Neural cell (in vitro differentiated cells): Measurements from ENCODE around the gene ZNF497. TPM values are rescaled to one million over a fixed set of nuclear protein-coding genes. Genes with fewer than 3 reads are reported as not detected.

Source experiments
- H2AFZ ChIP-seq: fragments of 200-600, 300-800 bp; sonication (generic), shearing (Covaris generic); 2 replicates; pipeline ENCODE4 v1.6.0; 2014; ENCODE audit warnings: low read depth, mild to moderate bottlenecking, antibody characterized with exemption, low read length, moderate library complexity
- H3F3A ChIP-seq: fragments of 200-600 bp; shearing (Covaris generic); 2 replicates; pipeline ENCODE4 v1.6.1; 2016; ENCODE audit warnings: mild to moderate bottlenecking, moderate library complexity, mixed read lengths, antibody characterized with exemption, low read length; ENCODE audit not compliant: insufficient read depth, poor library complexity, severe bottlenecking
- H3K27ac ChIP-seq: fragments of 200-600, 300-800 bp; sonication (generic), shearing (Covaris generic); 2 replicates; pipeline ENCODE4 v1.5.1; 2014; ENCODE audit warnings: mild to moderate bottlenecking, low read length, moderate library complexity
- H3K27me3 ChIP-seq: fragments of 300-800, 200-600 bp; sonication (generic), shearing (Covaris generic); 2 replicates; pipeline ENCODE4 v1.6.0; 2014; ENCODE audit warnings: mild to moderate bottlenecking, low read depth, low read length, moderate library complexity; ENCODE audit not compliant: insufficient read depth
- H3K36me3 ChIP-seq: fragments of 300-800, 200-600 bp; sonication (generic), shearing (Covaris generic); 2 replicates; pipeline ENCODE4 v1.5.1; 2014; ENCODE audit warnings: mild to moderate bottlenecking, antibody characterized with exemption, low read length, moderate library complexity; ENCODE audit not compliant: insufficient read depth
- H3K4me2 ChIP-seq: fragments of 300-800, 200-600 bp; sonication (generic), shearing (Covaris generic); 2 replicates; pipeline ENCODE4 v1.6.0; 2014; ENCODE audit warnings: mild to moderate bottlenecking, low read length
- H3K4me3 ChIP-seq: fragments of 300-800, 200-600 bp; sonication (generic), shearing (Covaris generic); 2 replicates; pipeline ENCODE4 v1.5.1; 2014; ENCODE audit warnings: mild to moderate bottlenecking, low read length, moderate library complexity
- H3K79me2 ChIP-seq: fragments of 200-600 bp; shearing (Covaris generic); replicated peaks from 2 replicates; pipeline ENCODE4 v1.6.0; 2014; ENCODE audit warnings: mild to moderate bottlenecking, low read length, moderate library complexity; ENCODE audit not compliant: insufficient read depth
- H3K9ac ChIP-seq: fragments of 300-800, 200-600 bp; sonication (generic), shearing (Covaris generic); 2 replicates; pipeline ENCODE4 v1.6.1; 2016; ENCODE audit warnings: mild to moderate bottlenecking, low read length, mixed read lengths
- H3K9me2 ChIP-seq: fragments of 200-600 bp; shearing (Covaris generic); 2 replicates; pipeline ENCODE4 v1.6.1; 2016; ENCODE audit warnings: mild to moderate bottlenecking, low read length, mixed read lengths; ENCODE audit not compliant: insufficient read depth
- H3K9me3 ChIP-seq: fragments of 200-600, 300-800 bp; sonication (generic), shearing (Covaris generic); 2 replicates; pipeline ENCODE4 v1.6.1; 2016; ENCODE audit warnings: mild to moderate bottlenecking, mixed run types, low read length, moderate library complexity, mixed read lengths
- H4K20me1 ChIP-seq: fragments of 200-600 bp; shearing (Covaris generic); 2 replicates; pipeline ENCODE4 v1.6.1; 2016; ENCODE audit warnings: mild to moderate bottlenecking, mixed run types; ENCODE audit not compliant: insufficient read depth
- CTCF ChIP-seq: fragments of 450-650 bp; IDR thresholded peaks from 2 replicates; pipeline ENCODE4 v1.5.1; 2014; ENCODE audit warnings: antibody characterized with exemption, mild to moderate bottlenecking, moderate library complexity; ENCODE audit not compliant: poor library complexity, severe bottlenecking
- EP300 ChIP-seq: fragments of 450-650 bp; conservative IDR thresholded peaks from 2 replicates; pipeline ENCODE4 v1.6.1; 2014; ENCODE audit warnings: antibody characterized with exemption, mild to moderate bottlenecking, moderate library complexity; ENCODE audit not compliant: poor library complexity, severe bottlenecking
- EZH2 ChIP-seq: fragments of 200-600, 300-800 bp; shearing (Covaris generic), sonication (generic); IDR thresholded peaks from 2 replicates; pipeline ENCODE4 v1.6.1; 2014; ENCODE audit warnings: antibody characterized with exemption, low read length, borderline replicate concordance, mild to moderate bottlenecking; ENCODE audit not compliant: insufficient read depth, poor library complexity, severe bottlenecking
- MXI1 ChIP-seq: fragments of 450-650 bp; conservative IDR thresholded peaks from 2 replicates; pipeline ENCODE4 v1.6.1; 2014; ENCODE audit warnings: antibody characterized with exemption, mild to moderate bottlenecking; ENCODE audit not compliant: poor library complexity, severe bottlenecking
- POLR2AphosphoS5 ChIP-seq: IDR thresholded peaks from 2 replicates; pipeline ENCODE4 v1.6.1; 2012
- RAD21 ChIP-seq: fragments of 450-650 bp; conservative IDR thresholded peaks from 2 replicates; pipeline ENCODE4 v1.6.1; 2014; ENCODE audit warnings: antibody characterized with exemption, mild to moderate bottlenecking, moderate library complexity
- SMC3 ChIP-seq: fragments of 450-650 bp; conservative IDR thresholded peaks from 2 replicates; pipeline ENCODE4 v1.6.1; 2014; ENCODE audit warnings: antibody characterized with exemption, mild to moderate bottlenecking, moderate library complexity; ENCODE audit not compliant: poor library complexity
- TAF1 ChIP-seq: IDR thresholded peaks from 2 replicates; pipeline ENCODE4 v1.6.1; 2012; ENCODE audit warnings: low read depth
- polyA minus RNA-seq: library from RNA; depleted of rRNA, polyadenylated mRNA; stranded (reverse); fragments of >200 nt; gene quantifications from 2 replicates; pipeline ENCODE4 v1.2.3, GENCODE V29; 2014
- polyA plus RNA-seq: library from polyadenylated mRNA; depleted of rRNA; stranded (reverse); fragments of >200 nt; gene quantifications from 2 replicates; pipeline ENCODE4 v1.2.3, GENCODE V29; 2014
- TF ChIP-seq, protein P1 (sequence below): IDR thresholded peaks from 2 replicates; pipeline ENCODE4 v1.6.1; 2012; ENCODE audit warnings: borderline replicate concordance

Gene ZNF497
- polyA plus RNA-seq (13.7 and 18.4 TPM in 2 replicates), polyA minus RNA-seq (18.8 and 19.7 TPM in 2 replicates)

GRCh38 chr19:58362272-58362994 is at the start of gene ZNF497:
TSS of gene ZNF497 (minus strand) at chr19:58362751. CDS start at chr19:58357635, 5,116 bp downstream.
- TF ChIP-seq POLR2AphosphoS5 (peak; percentile 73), CTCF (no peak), RAD21 (no peak), TAF1 (peak; percentile 68), EP300 (peak; percentile 39), SMC3 (peak; percentile 47), EZH2 (no peak), MXI1 (peak; percentile 97)
- TF ChIP-seq, protein P1, sequence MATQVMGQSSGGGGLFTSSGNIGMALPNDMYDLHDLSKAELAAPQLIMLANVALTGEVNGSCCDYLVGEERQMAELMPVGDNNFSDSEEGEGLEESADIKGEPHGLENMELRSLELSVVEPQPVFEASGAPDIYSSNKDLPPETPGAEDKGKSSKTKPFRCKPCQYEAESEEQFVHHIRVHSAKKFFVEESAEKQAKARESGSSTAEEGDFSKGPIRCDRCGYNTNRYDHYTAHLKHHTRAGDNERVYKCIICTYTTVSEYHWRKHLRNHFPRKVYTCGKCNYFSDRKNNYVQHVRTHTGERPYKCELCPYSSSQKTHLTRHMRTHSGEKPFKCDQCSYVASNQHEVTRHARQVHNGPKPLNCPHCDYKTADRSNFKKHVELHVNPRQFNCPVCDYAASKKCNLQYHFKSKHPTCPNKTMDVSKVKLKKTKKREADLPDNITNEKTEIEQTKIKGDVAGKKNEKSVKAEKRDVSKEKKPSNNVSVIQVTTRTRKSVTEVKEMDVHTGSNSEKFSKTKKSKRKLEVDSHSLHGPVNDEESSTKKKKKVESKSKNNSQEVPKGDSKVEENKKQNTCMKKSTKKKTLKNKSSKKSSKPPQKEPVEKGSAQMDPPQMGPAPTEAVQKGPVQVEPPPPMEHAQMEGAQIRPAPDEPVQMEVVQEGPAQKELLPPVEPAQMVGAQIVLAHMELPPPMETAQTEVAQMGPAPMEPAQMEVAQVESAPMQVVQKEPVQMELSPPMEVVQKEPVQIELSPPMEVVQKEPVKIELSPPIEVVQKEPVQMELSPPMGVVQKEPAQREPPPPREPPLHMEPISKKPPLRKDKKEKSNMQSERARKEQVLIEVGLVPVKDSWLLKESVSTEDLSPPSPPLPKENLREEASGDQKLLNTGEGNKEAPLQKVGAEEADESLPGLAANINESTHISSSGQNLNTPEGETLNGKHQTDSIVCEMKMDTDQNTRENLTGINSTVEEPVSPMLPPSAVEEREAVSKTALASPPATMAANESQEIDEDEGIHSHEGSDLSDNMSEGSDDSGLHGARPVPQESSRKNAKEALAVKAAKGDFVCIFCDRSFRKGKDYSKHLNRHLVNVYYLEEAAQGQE: peak; percentile 69
- H2AFZ ChIP-seq: peak within 1 kb of the TSS; percentile 78
- peak within 1 kb of the TSS; percentile 96 for H3K4me3 ChIP-seq
- H3K4me2 ChIP-seq: peak within 1 kb of the TSS; percentile 80
- H3F3A ChIP-seq: peaks cover 5% of the 10 kb centered on the region
- no peaks in the 10 kb centered on the region for H3K27me3 ChIP-seq
- H3K27ac ChIP-seq: peak within 1 kb of the TSS; percentile 94
- peak within 1 kb of the TSS; percentile 96 for H3K9ac ChIP-seq
- H3K36me3 ChIP-seq: no peaks in the 10 kb centered on the region
- H3K9me2 ChIP-seq: no peaks in the 10 kb centered on the region
- no peaks in the 10 kb centered on the region for H3K79me2 ChIP-seq
- H3K9me3 ChIP-seq: no peaks in the 10 kb centered on the region
- no peaks in the 10 kb centered on the region for H4K20me1 ChIP-seq

DNA sequence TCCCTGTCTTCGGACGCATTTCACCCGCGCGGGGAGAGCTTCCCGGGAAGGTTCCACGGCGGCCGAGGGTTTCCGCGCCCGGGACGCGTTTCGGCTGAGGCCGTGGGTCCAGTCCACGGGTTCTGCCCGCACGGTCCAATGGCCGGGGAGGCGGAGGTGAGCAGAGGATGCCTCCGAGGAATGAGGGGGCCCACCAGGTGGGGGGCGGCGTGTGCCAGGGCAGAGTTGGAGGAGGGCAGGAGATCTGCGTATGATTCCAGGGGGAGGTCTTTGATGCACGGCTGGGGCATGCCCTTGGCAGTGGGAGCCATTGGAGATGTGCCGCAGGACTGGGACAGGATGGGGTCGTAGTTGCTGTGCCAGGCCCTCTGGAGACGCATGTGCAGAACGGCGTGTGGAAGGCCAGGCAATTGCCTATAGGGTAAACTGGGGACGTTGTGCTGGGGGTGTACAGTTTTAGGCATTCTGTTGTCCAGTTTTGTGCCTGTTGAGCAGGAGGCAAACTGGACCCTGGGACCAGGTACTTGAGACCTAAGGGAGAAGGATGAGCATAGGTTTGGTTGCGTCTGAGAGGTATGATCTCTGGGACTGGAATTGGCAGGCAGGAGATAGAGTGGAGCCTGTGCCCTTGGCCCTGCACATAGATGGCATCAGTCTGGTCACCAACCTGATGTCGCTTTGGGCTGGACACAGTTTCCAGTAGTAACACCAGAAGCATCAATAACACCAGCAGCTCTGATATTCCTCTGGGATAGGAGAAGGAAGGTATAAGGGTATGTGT is 46.6 kb upstream of the ZNF497 start:
- H3K4me3 ChIP-seq: peak overlapping the region; percentile 99
- peak overlapping the region; percentile 45 for H2AFZ ChIP-seq
- no peak for TF ChIP-seq EP300
- TF ChIP-seq SMC3: no peak
- TF ChIP-seq MXI1: no peak
- no peak for TF ChIP-seq POLR2AphosphoS5
- no peak for TF ChIP-seq CTCF
- TF ChIP-seq TAF1: no peak
- no peak for TF ChIP-seq EZH2
- no peak for TF ChIP-seq RAD21
- TF ChIP-seq, protein P1: no peak
- no peaks in the 10 kb centered on the region for H3F3A ChIP-seq
- no peaks in the 10 kb centered on the region for H3K36me3 ChIP-seq
- peak overlapping the region; percentile 78 for H3K9ac ChIP-seq
- no peaks in the 10 kb centered on the region for H3K27me3 ChIP-seq
- peak overlapping the region; percentile 82 for H3K4me2 ChIP-seq
- peaks cover 12% of the 10 kb centered on the region for H3K79me2 ChIP-seq
- no peaks in the 10 kb centered on the region for H3K9me3 ChIP-seq
- no peaks in the 10 kb centered on the region for H4K20me1 ChIP-seq
- H3K27ac ChIP-seq: peak overlapping the region; percentile 89
- H3K9me2 ChIP-seq: no peaks in the 10 kb centered on the region
